GM23338 (cell line): ENCODE measurements around the gene DCTN1. TPM values are rescaled to one million over a fixed set of nuclear protein-coding genes. Genes with fewer than 3 reads are reported as not detected.
A peak's percentile ranks its signal among the peaks of the same experiment; 100 is the strongest.

Experiments used
- ATAC-seq: fragments of 200-7000 bp; cut with Tn5 transposase; 3 replicates; pipeline ENCODE4 v1.9.1; 2020
- DNase-seq: peaks from one replicate; pipeline ENCODE4 v3.0.0-alpha.2; 2015; ENCODE audit warnings: low spot score
- H2AFZ ChIP-seq: fragments of 200-600 bp; sonication (generic); 2 replicates; pipeline ENCODE4 v1.8.0; 2016; ENCODE audit warnings: antibody characterized with exemption, mild to moderate bottlenecking, moderate library complexity
- H3F3A ChIP-seq: fragments of 200-600 bp; sonication (generic); replicated peaks from 2 replicates; pipeline ENCODE4 v1.8.0; 2017; ENCODE audit warnings: antibody characterized with exemption, mixed run types, low read depth
- H3K27ac ChIP-seq: fragments of 200-600 bp; sonication (generic); 2 replicates; pipeline ENCODE4 v1.6.1; 2016; ENCODE audit warnings: low read depth
- H3K27me3 ChIP-seq: fragments of 200-600 bp; sonication (generic); 2 replicates; pipeline ENCODE4 v1.8.0; 2016; ENCODE audit warnings: mild to moderate bottlenecking, mixed run types, moderate library complexity; ENCODE audit not compliant: insufficient read depth
- H3K36me3 ChIP-seq: fragments of 200-600 bp; sonication (generic); 2 replicates; pipeline ENCODE4 v1.8.0; 2016; ENCODE audit warnings: mild to moderate bottlenecking; ENCODE audit not compliant: insufficient read depth
- H3K4me1 ChIP-seq: fragments of 200-600 bp; sonication (generic); 2 replicates; pipeline ENCODE4 v1.8.0; 2016; ENCODE audit warnings: mild to moderate bottlenecking, moderate library complexity; ENCODE audit not compliant: insufficient read depth
- H3K4me2 ChIP-seq: fragments of 200-600 bp; sonication (generic); 2 replicates; pipeline ENCODE4 v1.7.1; 2017; ENCODE audit warnings: mixed run types
- H3K4me3 ChIP-seq: fragments of 200-600 bp; sonication (generic); 2 replicates; pipeline ENCODE4 v1.6.1; 2016; ENCODE audit warnings: mixed run types
- H3K79me2 ChIP-seq: fragments of 200-600 bp; sonication (generic); replicated peaks from 2 replicates; pipeline ENCODE4 v1.8.0; 2017; ENCODE audit warnings: mild to moderate bottlenecking; ENCODE audit not compliant: insufficient read depth
- H3K9me2 ChIP-seq: fragments of 200-600 bp; sonication (generic); 2 replicates; pipeline ENCODE4 v1.8.0; 2017; ENCODE audit not compliant: insufficient read depth
- H4K20me1 ChIP-seq: fragments of 200-600 bp; sonication (generic); replicated peaks from 2 replicates; pipeline ENCODE4 v1.8.0; 2017; ENCODE audit warnings: mild to moderate bottlenecking; ENCODE audit not compliant: insufficient read depth
- H3K27ac Mint-ChIP-seq: 2 replicates; pipeline ENCODE4 v1.8.0; 2020; ENCODE audit warnings: inconsistent platforms, mild to moderate bottlenecking, moderate library complexity, mixed read lengths
- H3K27me3 Mint-ChIP-seq: 3 replicates; pipeline ENCODE4 v1.8.0; 2022; ENCODE audit warnings: low read depth, mild to moderate bottlenecking, moderate library complexity, mixed read lengths, inconsistent platforms; ENCODE audit not compliant: insufficient read depth, poor library complexity
- H3K36me3 Mint-ChIP-seq: 3 replicates; pipeline ENCODE4 v1.8.0; 2021; ENCODE audit warnings: low read depth, mild to moderate bottlenecking, inconsistent platforms, moderate library complexity, mixed read lengths
- H3K4me1 Mint-ChIP-seq: 3 replicates; pipeline ENCODE4 v1.8.0; 2020; ENCODE audit warnings: mild to moderate bottlenecking, inconsistent platforms, mixed read lengths
- H3K4me3 Mint-ChIP-seq: 3 replicates; pipeline ENCODE4 v1.8.0; 2021; ENCODE audit warnings: moderate library complexity, mild to moderate bottlenecking, inconsistent platforms, mixed read lengths
- H3K9me3 Mint-ChIP-seq: 3 replicates; pipeline ENCODE4 v1.8.0; 2020; ENCODE audit warnings: moderate library complexity, mild to moderate bottlenecking, inconsistent platforms, mixed read lengths
- CREB1 ChIP-seq: fragments of 250-450 bp; sonication (Bioruptor Pico); IDR thresholded peaks from 2 replicates; pipeline ENCODE4 v1.5.0; 2020; ENCODE audit warnings: low read depth, mild to moderate bottlenecking, moderate library complexity
- EZH2 ChIP-seq: fragments of 200-600 bp; sonication (generic); IDR thresholded peaks from one replicate; pipeline ENCODE4 v1.8.0; 2017; ENCODE audit warnings: antibody characterized with exemption, mild to moderate bottlenecking, low read depth; ENCODE audit not compliant: unreplicated experiment
- EZH2phosphoT487 ChIP-seq: fragments of 200-600 bp; sonication (generic); IDR thresholded peaks from one replicate; pipeline ENCODE4 v1.8.1; 2018; ENCODE audit warnings: antibody characterized with exemption; ENCODE audit not compliant: unreplicated experiment
- NANOG ChIP-seq: IDR thresholded peaks from 2 replicates; pipeline ENCODE4 v1.6.1; 2016; ENCODE audit warnings: antibody characterized with exemption, borderline replicate concordance
- ZNF462 ChIP-seq: fragments of 250-450 bp; sonication (Bioruptor Pico); IDR thresholded peaks from 2 replicates; pipeline ENCODE4 v1.5.0; 2020; ENCODE audit warnings: mild to moderate bottlenecking, moderate library complexity
- polyA plus RNA-seq: library from polyadenylated mRNA; unstranded; fragments of >200 nt; fragmentation: Nextera tagmentation; extraction: Ambion mirVana; gene quantifications from 2 replicates; pipeline ENCODE4 v1.2.1, GENCODE V29; 2016
- total RNA-seq: library from RNA; depleted of rRNA; stranded (reverse); fragments of >200 nt; shearing (Covaris generic); gene quantifications from 2 replicates; pipeline ENCODE4 v1.2.3, GENCODE V29; 2014
- TF ChIP-seq, protein P1 (sequence below): IDR thresholded peaks from one replicate; pipeline ENCODE4 v1.6.1; 2018; ENCODE audit warnings: antibody characterized with exemption; ENCODE audit not compliant: unreplicated experiment
- TF ChIP-seq, protein P2 (sequence below), 2 experiments: fragments of 200-600 bp in 1 of 2; sonication (generic) in 1 of 2; conservative IDR thresholded peaks; 2 replicates each; pipeline versions ENCODE4 v1.5.1 to v1.6.1; 2016 to 2017; ENCODE audit warnings: antibody characterized with exemption in 2 of 2, low read depth in 2 of 2, mild to moderate bottlenecking in 2 of 2, moderate library complexity in 1 of 2

Gene DCTN1
- total and polyA plus RNA-seq, 2 experiments from 2014 or later, result 108 to 145 TPM

DNA sequence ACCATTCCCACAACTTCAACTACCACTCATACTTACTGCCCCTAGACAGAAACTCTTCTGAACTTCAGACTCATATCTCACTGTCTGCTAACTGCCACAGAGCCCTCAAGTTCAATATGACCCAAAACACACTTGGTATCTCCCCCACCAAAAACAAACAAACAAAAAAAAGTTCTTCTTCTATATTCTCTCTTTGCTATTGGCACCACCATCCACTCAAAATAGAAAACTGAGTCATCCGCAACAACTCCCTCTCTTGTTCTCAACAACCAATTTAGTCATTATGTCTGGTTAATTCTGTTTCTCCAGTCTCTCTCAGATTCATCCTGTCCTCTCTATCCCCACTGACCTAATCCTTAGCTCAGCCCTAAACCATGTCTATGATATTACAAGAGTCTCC is 7.2 kb upstream of the DCTN1 start (continued):
- TF ChIP-seq ZNF462, result no peak
- no peak for TF ChIP-seq EZH2phosphoT487

DNA sequence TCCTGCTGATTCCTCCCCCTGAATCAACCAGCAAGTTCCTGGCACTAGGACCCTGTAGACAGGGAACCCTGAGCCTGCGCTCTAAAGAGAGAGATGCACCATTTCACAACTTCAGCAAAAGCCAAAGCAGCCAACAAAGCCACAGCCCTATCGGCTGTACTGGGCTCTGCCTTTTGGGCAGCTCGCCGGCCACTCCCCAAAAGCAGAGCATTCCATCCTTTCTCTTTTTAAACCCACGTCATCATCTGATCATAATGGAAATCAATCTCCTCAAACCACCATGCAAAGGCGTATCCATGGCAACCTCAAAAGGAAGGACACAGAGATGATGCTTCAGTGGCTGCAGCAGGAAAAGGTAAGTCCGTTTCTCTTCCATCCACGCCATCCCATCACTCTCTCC is 5.3 kb upstream of the DCTN1 start:
- peaks cover 9% of the 10 kb centered on the region for H3K4me1 ChIP-seq
- DNase-seq (peak; percentile 18), ATAC-seq (no peak)
- H3F3A ChIP-seq, result no peaks in the 10 kb centered on the region
- H3K79me2 ChIP-seq, result peaks cover 97% of the 10 kb centered on the region
- H3K27ac ChIP-seq, result no peak overlapping the region
- H3K9me3 Mint-ChIP-seq, result no peaks in the 10 kb centered on the region
- peaks cover 53% of the 10 kb centered on the region for H4K20me1 ChIP-seq
- no peak overlapping the region for H3K4me3 ChIP-seq
- H3K36me3 Mint-ChIP-seq, result no peaks in the 10 kb centered on the region; the same call in 2 of the 3 replicates
- H3K4me1 Mint-ChIP-seq, result peaks cover 7% of the 10 kb centered on the region
- H2AFZ ChIP-seq, result no peak overlapping the region
- no peak overlapping the region for H3K27ac Mint-ChIP-seq
- H3K27me3 Mint-ChIP-seq, result peaks cover 2% of the 10 kb centered on the region
- H3K9me2 ChIP-seq, result no peaks in the 10 kb centered on the region
- no peaks in the 10 kb centered on the region for H3K27me3 ChIP-seq
- H3K36me3 ChIP-seq, result peaks cover 3% of the 10 kb centered on the region; the same call in 1 of the 2 replicates
- no peak overlapping the region for H3K4me2 ChIP-seq
- H3K4me3 Mint-ChIP-seq, result no peak overlapping the region
- TF ChIP-seq, protein P1, sequence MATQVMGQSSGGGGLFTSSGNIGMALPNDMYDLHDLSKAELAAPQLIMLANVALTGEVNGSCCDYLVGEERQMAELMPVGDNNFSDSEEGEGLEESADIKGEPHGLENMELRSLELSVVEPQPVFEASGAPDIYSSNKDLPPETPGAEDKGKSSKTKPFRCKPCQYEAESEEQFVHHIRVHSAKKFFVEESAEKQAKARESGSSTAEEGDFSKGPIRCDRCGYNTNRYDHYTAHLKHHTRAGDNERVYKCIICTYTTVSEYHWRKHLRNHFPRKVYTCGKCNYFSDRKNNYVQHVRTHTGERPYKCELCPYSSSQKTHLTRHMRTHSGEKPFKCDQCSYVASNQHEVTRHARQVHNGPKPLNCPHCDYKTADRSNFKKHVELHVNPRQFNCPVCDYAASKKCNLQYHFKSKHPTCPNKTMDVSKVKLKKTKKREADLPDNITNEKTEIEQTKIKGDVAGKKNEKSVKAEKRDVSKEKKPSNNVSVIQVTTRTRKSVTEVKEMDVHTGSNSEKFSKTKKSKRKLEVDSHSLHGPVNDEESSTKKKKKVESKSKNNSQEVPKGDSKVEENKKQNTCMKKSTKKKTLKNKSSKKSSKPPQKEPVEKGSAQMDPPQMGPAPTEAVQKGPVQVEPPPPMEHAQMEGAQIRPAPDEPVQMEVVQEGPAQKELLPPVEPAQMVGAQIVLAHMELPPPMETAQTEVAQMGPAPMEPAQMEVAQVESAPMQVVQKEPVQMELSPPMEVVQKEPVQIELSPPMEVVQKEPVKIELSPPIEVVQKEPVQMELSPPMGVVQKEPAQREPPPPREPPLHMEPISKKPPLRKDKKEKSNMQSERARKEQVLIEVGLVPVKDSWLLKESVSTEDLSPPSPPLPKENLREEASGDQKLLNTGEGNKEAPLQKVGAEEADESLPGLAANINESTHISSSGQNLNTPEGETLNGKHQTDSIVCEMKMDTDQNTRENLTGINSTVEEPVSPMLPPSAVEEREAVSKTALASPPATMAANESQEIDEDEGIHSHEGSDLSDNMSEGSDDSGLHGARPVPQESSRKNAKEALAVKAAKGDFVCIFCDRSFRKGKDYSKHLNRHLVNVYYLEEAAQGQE, result no peak
- TF ChIP-seq CREB1 (CRISPR knock-in tag) (no peak), NANOG (no peak), EZH2 (no peak), EZH2phosphoT487 (no peak)
- TF ChIP-seq, protein P2, sequence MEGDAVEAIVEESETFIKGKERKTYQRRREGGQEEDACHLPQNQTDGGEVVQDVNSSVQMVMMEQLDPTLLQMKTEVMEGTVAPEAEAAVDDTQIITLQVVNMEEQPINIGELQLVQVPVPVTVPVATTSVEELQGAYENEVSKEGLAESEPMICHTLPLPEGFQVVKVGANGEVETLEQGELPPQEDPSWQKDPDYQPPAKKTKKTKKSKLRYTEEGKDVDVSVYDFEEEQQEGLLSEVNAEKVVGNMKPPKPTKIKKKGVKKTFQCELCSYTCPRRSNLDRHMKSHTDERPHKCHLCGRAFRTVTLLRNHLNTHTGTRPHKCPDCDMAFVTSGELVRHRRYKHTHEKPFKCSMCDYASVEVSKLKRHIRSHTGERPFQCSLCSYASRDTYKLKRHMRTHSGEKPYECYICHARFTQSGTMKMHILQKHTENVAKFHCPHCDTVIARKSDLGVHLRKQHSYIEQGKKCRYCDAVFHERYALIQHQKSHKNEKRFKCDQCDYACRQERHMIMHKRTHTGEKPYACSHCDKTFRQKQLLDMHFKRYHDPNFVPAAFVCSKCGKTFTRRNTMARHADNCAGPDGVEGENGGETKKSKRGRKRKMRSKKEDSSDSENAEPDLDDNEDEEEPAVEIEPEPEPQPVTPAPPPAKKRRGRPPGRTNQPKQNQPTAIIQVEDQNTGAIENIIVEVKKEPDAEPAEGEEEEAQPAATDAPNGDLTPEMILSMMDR (conservative IDR thresholded peaks at IDR 0.05; ENCODE audit: low read depth in 2 of 2), result no peak
